SK-N-SH treated with all-trans-retinoic acid at 6 μM for 48 hours (cell line): ENCODE results near the gene SNX18.

Source experiments
- ATAC-seq: fragments of 200-7000 bp; cut with Tn5 transposase; 3 replicates; pipeline ENCODE4 v1.9.1; 2020; ENCODE audit warnings: mild to moderate bottlenecking, moderate library complexity
- ARNTL ChIP-seq: fragments of 450-650 bp; formaldehyde crosslinking; IDR thresholded peaks from 2 replicates; pipeline ENCODE4 v1.5.0; 2020; ENCODE audit warnings: low read depth, mild to moderate bottlenecking, moderate library complexity, borderline replicate concordance
- BACH2 ChIP-seq: fragments of 250-450 bp; sonication (Bioruptor Pico); IDR thresholded peaks from 2 replicates; pipeline ENCODE4 v1.9.0; 2021; ENCODE audit warnings: mild to moderate bottlenecking, borderline replicate concordance
- CSDC2 ChIP-seq: fragments of 250-450 bp; sonication (Bioruptor Pico); IDR thresholded peaks from 2 replicates; pipeline ENCODE4 v1.5.0; 2020; ENCODE audit warnings: mild to moderate bottlenecking, moderate library complexity
- ESRRG ChIP-seq: fragments of 250-450 bp; sonication (Bioruptor Pico); IDR thresholded peaks from 2 replicates; pipeline ENCODE4 v1.6.1; 2021; ENCODE audit warnings: mild to moderate bottlenecking
- ISL1 ChIP-seq: fragments of 250-450 bp; sonication (Bioruptor Pico); IDR thresholded peaks from 2 replicates; pipeline ENCODE4 v2.1.2; 2022; ENCODE audit warnings: mild to moderate bottlenecking, moderate library complexity
- PPARA ChIP-seq: fragments of 250-450 bp; sonication (Bioruptor Pico); IDR thresholded peaks from 2 replicates; pipeline ENCODE4 v1.5.0; 2020; ENCODE audit warnings: mild to moderate bottlenecking, borderline replicate concordance
- RARB ChIP-seq: fragments of 250-450 bp; sonication (Bioruptor Pico); IDR thresholded peaks from 2 replicates; pipeline ENCODE4 v1.8.0; 2021; ENCODE audit warnings: mild to moderate bottlenecking, moderate library complexity
- SNAI2 ChIP-seq: fragments of 250-450 bp; sonication (Bioruptor Pico); IDR thresholded peaks from 2 replicates; pipeline ENCODE4 v1.5.0; 2020; ENCODE audit warnings: mild to moderate bottlenecking, moderate library complexity
- TCF4 ChIP-seq: fragments of 250-450 bp; sonication (Bioruptor Pico); IDR thresholded peaks from 2 replicates; pipeline ENCODE4 v1.8.0; 2021; ENCODE audit warnings: mild to moderate bottlenecking, moderate library complexity, borderline replicate concordance
- TOX ChIP-seq: fragments of 250-450 bp; sonication (Bioruptor Pico); IDR thresholded peaks from 2 replicates; pipeline ENCODE4 v1.8.0; 2021; ENCODE audit warnings: mild to moderate bottlenecking, moderate library complexity, borderline replicate concordance
- ZC3H10 ChIP-seq: fragments of 250-450 bp; sonication (Bioruptor Pico); IDR thresholded peaks from 2 replicates; pipeline ENCODE4 v1.5.1; 2021; ENCODE audit warnings: mild to moderate bottlenecking, moderate library complexity
- ZFP3 ChIP-seq: fragments of 250-450 bp; sonication (Bioruptor Pico); IDR thresholded peaks from 2 replicates; pipeline ENCODE4 v1.5.0; 2020; ENCODE audit warnings: mild to moderate bottlenecking, moderate library complexity
- ZNF565 ChIP-seq: fragments of 450-650 bp; formaldehyde crosslinking; conservative IDR thresholded peaks from 2 replicates; pipeline ENCODE4 v1.5.0; 2020; ENCODE audit warnings: low read depth, mild to moderate bottlenecking, moderate library complexity
- ZNF70 ChIP-seq: fragments of 450-650 bp; formaldehyde crosslinking; IDR thresholded peaks from 2 replicates; pipeline ENCODE4 v1.5.0; 2020; ENCODE audit warnings: mild to moderate bottlenecking, moderate library complexity
- ZNF8 ChIP-seq: fragments of 450-650 bp; formaldehyde crosslinking; IDR thresholded peaks from 2 replicates; pipeline ENCODE4 v1.5.0; 2020; ENCODE audit warnings: mild to moderate bottlenecking, moderate library complexity
- TF ChIP-seq, protein P1 (sequence below): fragments of 250-450 bp; sonication (Bioruptor Pico); IDR thresholded peaks from 2 replicates; pipeline ENCODE4 v1.5.0; 2020; ENCODE audit warnings: mild to moderate bottlenecking, moderate library complexity
- TF ChIP-seq, protein P2 (sequence below): fragments of 250-450 bp; sonication (Bioruptor Pico); IDR thresholded peaks from 2 replicates; pipeline ENCODE4 v1.8.0; 2021; ENCODE audit warnings: low read depth, mild to moderate bottlenecking, moderate library complexity, borderline replicate concordance
- TF ChIP-seq, protein P3 (sequence below): fragments of 250-450 bp; sonication (Bioruptor Pico); IDR thresholded peaks from 2 replicates; pipeline ENCODE4 v1.5.1; 2021; ENCODE audit warnings: mild to moderate bottlenecking, moderate library complexity
- TF ChIP-seq, protein P4 (sequence below): fragments of 250-450 bp; sonication (Bioruptor Pico); IDR thresholded peaks from 2 replicates; pipeline ENCODE4 v1.5.1; 2020; ENCODE audit warnings: low read depth, mild to moderate bottlenecking, moderate library complexity

Gene SNX18

DNA sequence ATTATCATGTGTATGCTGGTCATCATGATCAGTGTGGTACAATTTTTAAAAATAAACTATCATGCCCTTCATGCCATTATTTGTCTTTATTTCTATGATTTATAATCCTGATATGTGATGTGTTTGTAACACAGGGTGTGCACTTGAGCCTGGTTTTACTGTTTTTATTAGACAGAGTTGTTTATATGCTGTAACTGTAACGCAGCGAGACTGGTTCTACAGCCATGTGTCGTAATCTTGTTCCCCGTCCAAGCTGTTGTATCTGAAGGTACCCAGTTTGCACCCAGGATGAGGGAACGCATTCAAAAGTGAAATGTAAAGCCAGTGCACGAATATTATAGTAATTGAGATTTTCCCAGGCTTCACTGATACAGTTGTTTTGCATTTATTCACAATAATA, 28.2 kb downstream of the SNX18 start:
- ATAC-seq: no peak
- no peak for TF ChIP-seq ZNF8 (CRISPR knock-in tag)
- TF ChIP-seq, protein P1, sequence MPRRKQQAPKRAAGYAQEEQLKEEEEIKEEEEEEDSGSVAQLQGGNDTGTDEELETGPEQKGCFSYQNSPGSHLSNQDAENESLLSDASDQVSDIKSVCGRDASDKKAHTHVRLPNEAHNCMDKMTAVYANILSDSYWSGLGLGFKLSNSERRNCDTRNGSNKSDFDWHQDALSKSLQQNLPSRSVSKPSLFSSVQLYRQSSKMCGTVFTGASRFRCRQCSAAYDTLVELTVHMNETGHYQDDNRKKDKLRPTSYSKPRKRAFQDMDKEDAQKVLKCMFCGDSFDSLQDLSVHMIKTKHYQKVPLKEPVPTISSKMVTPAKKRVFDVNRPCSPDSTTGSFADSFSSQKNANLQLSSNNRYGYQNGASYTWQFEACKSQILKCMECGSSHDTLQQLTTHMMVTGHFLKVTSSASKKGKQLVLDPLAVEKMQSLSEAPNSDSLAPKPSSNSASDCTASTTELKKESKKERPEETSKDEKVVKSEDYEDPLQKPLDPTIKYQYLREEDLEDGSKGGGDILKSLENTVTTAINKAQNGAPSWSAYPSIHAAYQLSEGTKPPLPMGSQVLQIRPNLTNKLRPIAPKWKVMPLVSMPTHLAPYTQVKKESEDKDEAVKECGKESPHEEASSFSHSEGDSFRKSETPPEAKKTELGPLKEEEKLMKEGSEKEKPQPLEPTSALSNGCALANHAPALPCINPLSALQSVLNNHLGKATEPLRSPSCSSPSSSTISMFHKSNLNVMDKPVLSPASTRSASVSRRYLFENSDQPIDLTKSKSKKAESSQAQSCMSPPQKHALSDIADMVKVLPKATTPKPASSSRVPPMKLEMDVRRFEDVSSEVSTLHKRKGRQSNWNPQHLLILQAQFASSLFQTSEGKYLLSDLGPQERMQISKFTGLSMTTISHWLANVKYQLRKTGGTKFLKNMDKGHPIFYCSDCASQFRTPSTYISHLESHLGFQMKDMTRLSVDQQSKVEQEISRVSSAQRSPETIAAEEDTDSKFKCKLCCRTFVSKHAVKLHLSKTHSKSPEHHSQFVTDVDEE (CRISPR knock-in tag): no peak
- no peak for TF ChIP-seq RARB (CRISPR knock-in tag)
- TF ChIP-seq CSDC2: no peak
- TF ChIP-seq, protein P2, sequence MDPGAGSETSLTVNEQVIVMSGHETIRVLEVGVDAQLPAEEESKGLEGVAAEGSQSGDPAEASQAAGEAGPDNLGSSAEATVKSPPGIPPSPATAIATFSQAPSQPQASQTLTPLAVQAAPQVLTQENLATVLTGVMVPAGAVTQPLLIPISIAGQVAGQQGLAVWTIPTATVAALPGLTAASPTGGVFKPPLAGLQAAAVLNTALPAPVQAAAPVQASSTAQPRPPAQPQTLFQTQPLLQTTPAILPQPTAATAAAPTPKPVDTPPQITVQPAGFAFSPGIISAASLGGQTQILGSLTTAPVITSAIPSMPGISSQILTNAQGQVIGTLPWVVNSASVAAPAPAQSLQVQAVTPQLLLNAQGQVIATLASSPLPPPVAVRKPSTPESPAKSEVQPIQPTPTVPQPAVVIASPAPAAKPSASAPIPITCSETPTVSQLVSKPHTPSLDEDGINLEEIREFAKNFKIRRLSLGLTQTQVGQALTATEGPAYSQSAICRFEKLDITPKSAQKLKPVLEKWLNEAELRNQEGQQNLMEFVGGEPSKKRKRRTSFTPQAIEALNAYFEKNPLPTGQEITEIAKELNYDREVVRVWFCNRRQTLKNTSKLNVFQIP (CRISPR knock-in tag): no peak
- no peak for TF ChIP-seq ZC3H10 (CRISPR knock-in tag)
- no peak for TF ChIP-seq TCF4 (CRISPR knock-in tag)
- no peak for TF ChIP-seq ISL1 (CRISPR knock-in tag)
- TF ChIP-seq ARNTL: no peak
- TF ChIP-seq, protein P3, sequence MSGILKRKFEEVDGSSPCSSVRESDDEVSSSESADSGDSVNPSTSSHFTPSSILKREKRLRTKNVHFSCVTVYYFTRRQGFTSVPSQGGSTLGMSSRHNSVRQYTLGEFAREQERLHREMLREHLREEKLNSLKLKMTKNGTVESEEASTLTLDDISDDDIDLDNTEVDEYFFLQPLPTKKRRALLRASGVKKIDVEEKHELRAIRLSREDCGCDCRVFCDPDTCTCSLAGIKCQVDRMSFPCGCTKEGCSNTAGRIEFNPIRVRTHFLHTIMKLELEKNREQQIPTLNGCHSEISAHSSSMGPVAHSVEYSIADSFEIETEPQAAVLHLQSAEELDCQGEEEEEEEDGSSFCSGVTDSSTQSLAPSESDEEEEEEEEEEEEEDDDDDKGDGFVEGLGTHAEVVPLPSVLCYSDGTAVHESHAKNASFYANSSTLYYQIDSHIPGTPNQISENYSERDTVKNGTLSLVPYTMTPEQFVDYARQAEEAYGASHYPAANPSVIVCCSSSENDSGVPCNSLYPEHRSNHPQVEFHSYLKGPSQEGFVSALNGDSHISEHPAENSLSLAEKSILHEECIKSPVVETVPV: no peak
- TF ChIP-seq PPARA (CRISPR knock-in tag): no peak
- TF ChIP-seq ESRRG: no peak
- TF ChIP-seq ZNF565 (CRISPR knock-in tag): no peak
- TF ChIP-seq ZFP3 (CRISPR knock-in tag): no peak
- no peak for TF ChIP-seq BACH2 (CRISPR knock-in tag)
- TF ChIP-seq ZNF70 (CRISPR knock-in tag): no peak
- TF ChIP-seq SNAI2: no peak

DNA sequence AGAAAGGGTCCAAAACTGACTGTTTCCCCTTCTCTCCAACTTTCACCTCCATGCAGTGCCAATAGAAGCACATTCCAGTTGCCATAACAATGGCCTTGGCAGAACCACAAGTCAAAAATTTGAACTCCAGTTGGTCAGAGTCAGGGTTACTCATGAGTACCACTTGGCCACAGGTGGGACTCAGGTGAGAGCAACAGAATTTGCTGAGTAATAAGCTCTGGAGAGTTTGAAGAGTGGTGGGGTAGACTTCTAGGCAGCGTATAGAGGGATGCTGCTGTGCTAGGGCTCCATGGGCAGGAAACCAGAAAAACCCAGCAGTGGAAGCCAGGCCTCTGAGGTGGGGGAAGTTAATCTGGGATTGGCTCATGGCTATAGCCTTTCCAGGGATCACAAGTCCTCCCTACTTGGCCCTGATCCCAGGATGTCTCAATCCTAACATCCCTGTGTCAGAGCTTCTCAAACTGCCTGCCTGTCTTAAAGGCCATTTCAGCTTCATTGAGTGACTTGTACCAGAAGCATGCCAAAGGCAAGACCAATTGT, 30.2 kb downstream of the SNX18 start:
- TF ChIP-seq ZC3H10 (CRISPR knock-in tag): no peak
- no peak for ATAC-seq

DNA sequence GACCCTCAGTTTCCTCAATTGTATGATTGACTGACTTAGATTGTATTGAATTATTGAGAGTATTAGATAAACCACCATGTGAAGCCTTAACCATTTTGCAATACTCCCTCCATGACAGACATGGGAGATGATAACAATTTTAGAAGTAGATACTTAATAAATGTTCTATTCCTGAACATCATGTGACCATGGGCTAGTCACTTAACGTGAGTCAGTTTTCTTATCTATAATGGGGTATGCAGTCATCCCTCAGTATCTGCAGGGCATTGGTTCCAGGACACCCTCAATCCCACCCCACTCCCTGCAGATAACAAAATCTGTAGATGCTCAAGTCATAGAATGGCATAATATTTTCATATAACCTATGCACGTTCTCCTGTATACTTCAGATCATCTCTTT, 31.0 kb downstream of the SNX18 start:
- no peak for ATAC-seq
- TF ChIP-seq, protein P4, sequence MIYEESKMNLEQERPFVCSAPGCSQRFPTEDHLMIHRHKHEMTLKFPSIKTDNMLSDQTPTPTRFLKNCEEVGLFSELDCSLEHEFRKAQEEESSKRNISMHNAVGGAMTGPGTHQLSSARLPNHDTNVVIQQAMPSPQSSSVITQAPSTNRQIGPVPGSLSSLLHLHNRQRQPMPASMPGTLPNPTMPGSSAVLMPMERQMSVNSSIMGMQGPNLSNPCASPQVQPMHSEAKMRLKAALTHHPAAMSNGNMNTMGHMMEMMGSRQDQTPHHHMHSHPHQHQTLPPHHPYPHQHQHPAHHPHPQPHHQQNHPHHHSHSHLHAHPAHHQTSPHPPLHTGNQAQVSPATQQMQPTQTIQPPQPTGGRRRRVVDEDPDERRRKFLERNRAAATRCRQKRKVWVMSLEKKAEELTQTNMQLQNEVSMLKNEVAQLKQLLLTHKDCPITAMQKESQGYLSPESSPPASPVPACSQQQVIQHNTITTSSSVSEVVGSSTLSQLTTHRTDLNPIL (CRISPR knock-in tag): no peak
- TF ChIP-seq CSDC2: no peak
- TF ChIP-seq TCF4 (CRISPR knock-in tag): no peak
- no peak for TF ChIP-seq ARNTL
- TF ChIP-seq TOX (CRISPR knock-in tag): no peak
- TF ChIP-seq ZNF8 (CRISPR knock-in tag): no peak
- TF ChIP-seq ZFP3 (CRISPR knock-in tag): no peak
- TF ChIP-seq SNAI2: no peak
- TF ChIP-seq BACH2 (CRISPR knock-in tag): no peak
- TF ChIP-seq PPARA (CRISPR knock-in tag): no peak

DNA sequence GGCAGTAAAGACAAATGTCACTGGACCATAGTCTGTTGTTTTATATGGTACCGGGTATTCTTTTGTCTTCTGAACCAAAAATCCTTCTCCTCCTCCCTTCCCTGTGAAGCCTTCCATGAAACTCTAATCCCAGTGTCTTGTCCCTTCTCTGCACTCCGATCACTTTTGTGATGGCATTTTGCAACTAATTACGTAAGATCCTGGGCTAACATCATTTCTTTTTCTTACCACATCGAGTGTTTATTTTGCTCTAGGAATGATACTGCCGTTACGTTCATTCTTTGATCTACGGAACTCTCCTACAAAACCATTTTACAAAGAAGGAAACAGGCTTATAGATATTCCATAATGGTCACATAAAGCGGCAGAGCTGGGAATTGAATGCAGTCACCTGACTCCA, 33.7 kb downstream of the SNX18 start:
- ATAC-seq: no peak
- TF ChIP-seq, protein P2 (CRISPR knock-in tag): no peak
- no peak for TF ChIP-seq BACH2 (CRISPR knock-in tag)
- TF ChIP-seq TOX (CRISPR knock-in tag): no peak
